IPS-20b (cell line): ENCODE measurements around the gene PON2.
"Not testable (repeated sequence)": the region's sequence is repeated elsewhere in the genome, so short reads cannot be mapped to it uniquely, and the experiment has no call there.

Experiments used
- H3K27ac ChIP-seq: one replicate; pipeline ENCODE4 v1.5.1; 2013; ENCODE audit warnings: low read length
- H3K27me3 ChIP-seq: 2 replicates; pipeline ENCODE4 v1.6.1; 2013; ENCODE audit warnings: mild to moderate bottlenecking, low read length, inconsistent platforms; ENCODE audit not compliant: insufficient read depth
- H3K36me3 ChIP-seq: 2 replicates; pipeline ENCODE4 v1.6.1; 2013; ENCODE audit warnings: low read depth, mild to moderate bottlenecking, inconsistent platforms, low read length, moderate library complexity; ENCODE audit not compliant: insufficient read depth
- H3K4me1 ChIP-seq: 2 replicates; pipeline ENCODE4 v1.6.1; 2013; ENCODE audit warnings: mild to moderate bottlenecking, control low read depth, inconsistent platforms, low read length, moderate library complexity; ENCODE audit not compliant: insufficient read depth
- H3K4me3 ChIP-seq: 2 replicates; pipeline ENCODE4 v1.5.1; 2013; ENCODE audit warnings: mild to moderate bottlenecking, low read length, inconsistent platforms
- H3K9ac ChIP-seq: 2 replicates; pipeline ENCODE4 v1.6.1; 2013; ENCODE audit warnings: low read depth, mild to moderate bottlenecking, inconsistent platforms, low read length, moderate library complexity
- H3K9me3 ChIP-seq: 2 replicates; pipeline ENCODE4 v1.6.1; 2013; ENCODE audit warnings: mild to moderate bottlenecking, low read depth, low read length, inconsistent platforms; ENCODE audit not compliant: insufficient read depth

The PON2 gene

GRCh38 chr7:95397381-95397780 is 37.4 kb downstream of the PON2 start:
- no peak overlapping the region for H3K9ac ChIP-seq
- H3K27ac ChIP-seq: no peak overlapping the region
- no peaks in the 10 kb centered on the region for H3K36me3 ChIP-seq
- H3K4me1 ChIP-seq: no peaks in the 10 kb centered on the region
- no peak overlapping the region for H3K4me3 ChIP-seq
- H3K9me3 ChIP-seq: no peaks in the 10 kb centered on the region
- H3K27me3 ChIP-seq: peaks cover 12% of the 10 kb centered on the region; the same call in 1 of the 2 replicates

- H3K27ac ChIP-seq: no peak within 1 kb of the TSS
- H3K9ac ChIP-seq: peak within 1 kb of the TSS; percentile 21; the same call in 1 of the 2 replicates
- no peaks in the 10 kb centered on the region for H3K9me3 ChIP-seq
- H3K27me3 ChIP-seq: peaks cover 12% of the 10 kb centered on the region; the same call in 1 of the 2 replicates
- peak within 1 kb of the TSS; percentile 55; the same call in 1 of the 2 replicates for H3K4me3 ChIP-seq
- no peaks in the 10 kb centered on the region for H3K4me1 ChIP-seq
- no peaks in the 10 kb centered on the region for H3K36me3 ChIP-seq
Observed at GRCh38 chr7:95396136-95397032, 38.4 kb downstream of the PON2 start, which contains the start of gene PON3. PON3 (minus strand) TSS chr7:95396375; CDS start chr7:95396350, 25 bp downstream.

- Histone ChIP-seq H3K36me3 (no peaks in the 10 kb centered on the region), H3K27ac (no peak overlapping the region), H3K4me1 (no peaks in the 10 kb centered on the region), H3K9me3 (no peaks in the 10 kb centered on the region), H3K27me3 (peaks cover 12% of the 10 kb centered on the region; the same call in 1 of the 2 replicates), H3K9ac (no peak overlapping the region), H3K4me3 (no peak overlapping the region; the same call in 1 of the 2 replicates)
Observed at GRCh38 chr7:95395755-95396135, 39.1 kb downstream of the PON2 start.

GRCh38 chr7:95394370-95394769 is 40.5 kb downstream of the PON2 start:
- H3K27me3 ChIP-seq: peaks cover 12% of the 10 kb centered on the region; the same call in 1 of the 2 replicates
- H3K9me3 ChIP-seq: no peaks in the 10 kb centered on the region
- H3K27ac ChIP-seq: no peak overlapping the region
- no peaks in the 10 kb centered on the region for H3K4me1 ChIP-seq
- no peak overlapping the region for H3K4me3 ChIP-seq
- H3K36me3 ChIP-seq: no peaks in the 10 kb centered on the region
- H3K9ac ChIP-seq: no peak overlapping the region

- Histone ChIP-seq H3K9ac (no peak overlapping the region), H3K4me3 (no peak overlapping the region)
Observed at GRCh38 chr7:95391761-95392160, 43.1 kb downstream of the PON2 start.

GRCh38 chr7:95389516-95389915 is 45.3 kb downstream of the PON2 start:
- no peaks in the 10 kb centered on the region for H3K9me3 ChIP-seq
- no peaks in the 10 kb centered on the region for H3K36me3 ChIP-seq
- no peak overlapping the region for H3K4me3 ChIP-seq

More at GRCh38 chr7:95391761-95392160, 43.1 kb downstream of the PON2 start:
- H3K27me3 ChIP-seq: peaks cover 3% of the 10 kb centered on the region; the same call in 1 of the 2 replicates
- H3K36me3 ChIP-seq: no peaks in the 10 kb centered on the region
- no peak overlapping the region for H3K27ac ChIP-seq
- no peaks in the 10 kb centered on the region for H3K9me3 ChIP-seq
- no peaks in the 10 kb centered on the region for H3K4me1 ChIP-seq

GRCh38 chr7:95379457-95379856 is 55.4 kb downstream of the PON2 start:
- not testable (repeated sequence) for H3K27ac ChIP-seq, H3K27me3 ChIP-seq, H3K4me3 ChIP-seq, H3K36me3 ChIP-seq, H3K9ac ChIP-seq, H3K4me1 ChIP-seq
- peaks cover 12% of the 10 kb centered on the region; the same call in 1 of the 2 replicates for H3K9me3 ChIP-seq

More at GRCh38 chr7:95389516-95389915, 45.3 kb downstream of the PON2 start:
- Histone ChIP-seq H3K4me1 (no peaks in the 10 kb centered on the region), H3K27ac (no peak overlapping the region), H3K27me3 (no peaks in the 10 kb centered on the region), H3K9ac (no peak overlapping the region)

GRCh38 chr7:95376632-95377400 is 58.0 kb downstream of the PON2 start:
- Histone ChIP-seq H3K4me1 (no peaks in the 10 kb centered on the region), H3K9me3 (peaks cover 16% of the 10 kb centered on the region; the same call in 1 of the 2 replicates), H3K27me3 (no peaks in the 10 kb centered on the region), H3K27ac (no peak overlapping the region), H3K4me3 (no peak overlapping the region), H3K36me3 (no peaks in the 10 kb centered on the region), H3K9ac (no peak overlapping the region)

- Histone ChIP-seq H3K9ac (no peak overlapping the region), H3K27ac (no peak overlapping the region), H3K36me3 (no peaks in the 10 kb centered on the region), H3K4me3 (no peak overlapping the region), H3K27me3 (no peaks in the 10 kb centered on the region), H3K9me3 (peaks cover 16% of the 10 kb centered on the region; the same call in 1 of the 2 replicates), H3K4me1 (no peaks in the 10 kb centered on the region)
Observed at GRCh38 chr7:95375591-95376257, 59.1 kb downstream of the PON2 start.

- Histone ChIP-seq H3K9me3 (peaks cover 6% of the 10 kb centered on the region; the same call in 1 of the 2 replicates), H3K9ac (no peak overlapping the region), H3K36me3 (no peaks in the 10 kb centered on the region), H3K4me3 (no peak overlapping the region), H3K4me1 (no peaks in the 10 kb centered on the region), H3K27me3 (no peaks in the 10 kb centered on the region), H3K27ac (no peak overlapping the region)
Observed at GRCh38 chr7:95373323-95373722, 61.5 kb downstream of the PON2 start.

GRCh38 chr7:95368235-95368634 is 66.6 kb downstream of the PON2 start:
- no peaks in the 10 kb centered on the region for H3K27me3 ChIP-seq
- H3K27ac ChIP-seq: no peak overlapping the region
- H3K4me1 ChIP-seq: no peaks in the 10 kb centered on the region
- no peak overlapping the region for H3K4me3 ChIP-seq
- no peaks in the 10 kb centered on the region for H3K36me3 ChIP-seq
- no peak overlapping the region for H3K9ac ChIP-seq
- H3K9me3 ChIP-seq: no peaks in the 10 kb centered on the region
